HEK293T (cell line): Measurements from ENCODE around the gene ALPG.

ENCODE experiments used
- BHLHE40 ChIP-seq: fragments of 450-650 bp; IDR thresholded peaks from 2 replicates; pipeline ENCODE4 v1.6.1; 2016; ENCODE audit warnings: mild to moderate bottlenecking, moderate library complexity, borderline replicate concordance
- SUZ12 ChIP-seq: fragments of 450-650 bp; IDR thresholded peaks from 2 replicates; pipeline ENCODE4 v1.6.1; 2016; ENCODE audit warnings: mild to moderate bottlenecking

DNA sequence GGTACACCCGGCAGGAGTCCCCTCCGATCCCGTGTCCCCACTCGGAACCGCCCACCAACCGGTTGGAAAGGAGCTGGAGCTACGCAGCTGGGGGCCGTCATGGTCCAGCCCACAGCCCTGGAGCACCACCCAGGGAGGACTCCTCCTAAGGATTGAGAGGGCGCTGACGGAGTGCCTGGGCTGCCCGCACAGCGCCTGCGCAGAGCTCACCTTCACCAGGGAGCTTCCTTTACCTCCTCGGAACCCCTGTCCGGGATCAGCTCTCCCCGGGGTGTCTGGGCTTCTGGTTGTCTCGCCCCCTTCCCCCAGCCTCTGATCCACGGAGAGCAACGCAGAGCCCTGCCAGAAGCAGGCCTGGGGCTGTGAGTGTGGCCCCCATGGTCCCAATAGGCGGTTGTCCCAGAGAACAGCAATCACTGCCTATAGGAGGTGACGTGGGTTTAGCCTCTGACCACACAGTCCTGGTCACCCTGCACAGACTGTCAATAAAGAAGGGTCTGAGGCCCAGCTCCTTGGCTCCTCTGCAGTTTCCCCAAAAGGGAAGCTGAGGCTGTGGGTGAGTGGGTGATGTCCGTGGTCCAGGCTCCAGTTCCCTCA is 14.6 kb downstream of the ALPG start:
- TF ChIP-seq BHLHE40 (no peak), SUZ12 (no peak)
